Iris pigment epithelial cell (primary cell): Measurements from ENCODE around the gene RPL6.
"Not testable (repeated sequence)": the region's sequence is repeated elsewhere in the genome, so short reads cannot be mapped to it uniquely, and the experiment has no call there.

Source experiments
- DNase-seq: peaks from one replicate; pipeline ENCODE4 v3.0.0-alpha.2; 2011; ENCODE audit warnings: low read depth

The RPL6 gene

DNA sequence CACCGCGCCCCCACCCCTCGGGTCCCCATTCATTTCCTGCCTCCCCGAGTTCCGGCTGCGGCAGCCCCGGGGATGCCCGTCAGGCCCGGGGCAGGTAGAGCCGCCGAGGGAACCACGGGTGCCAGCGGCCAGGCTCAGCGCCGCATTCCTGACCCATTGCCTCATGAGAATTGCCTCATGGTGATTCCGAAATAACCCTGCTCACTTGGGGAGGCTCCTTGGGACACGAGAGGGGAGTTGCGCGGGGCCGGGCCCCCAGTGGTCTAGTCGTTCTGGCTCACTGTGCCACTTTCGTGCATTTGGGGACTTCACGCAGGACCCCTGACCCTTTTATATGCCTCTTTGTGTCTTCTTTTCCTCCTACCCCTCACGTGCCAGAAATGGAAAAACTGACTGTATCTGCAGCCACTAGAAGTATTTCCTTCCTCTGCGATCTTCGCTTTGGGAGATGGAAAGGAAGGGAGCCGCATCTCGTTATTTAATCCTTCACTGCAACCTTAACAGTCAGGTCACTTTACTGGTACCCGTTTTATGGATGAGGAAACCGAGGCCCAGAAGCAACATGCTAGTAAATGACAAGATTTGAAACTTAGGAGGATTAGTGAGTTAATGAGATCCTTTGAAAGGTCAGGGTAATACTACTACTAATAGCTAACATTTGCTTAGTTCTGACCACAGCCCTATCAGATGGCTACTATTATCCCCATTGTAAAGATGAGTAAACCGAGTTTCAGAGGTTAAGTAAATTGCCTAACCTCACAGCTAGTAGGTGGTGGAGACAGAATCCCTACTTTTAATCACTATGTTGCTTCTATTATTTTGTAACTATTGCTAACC lies 10.1 kb upstream of the RPL6 start:
- DNase-seq, result peak; percentile 86

DNA sequence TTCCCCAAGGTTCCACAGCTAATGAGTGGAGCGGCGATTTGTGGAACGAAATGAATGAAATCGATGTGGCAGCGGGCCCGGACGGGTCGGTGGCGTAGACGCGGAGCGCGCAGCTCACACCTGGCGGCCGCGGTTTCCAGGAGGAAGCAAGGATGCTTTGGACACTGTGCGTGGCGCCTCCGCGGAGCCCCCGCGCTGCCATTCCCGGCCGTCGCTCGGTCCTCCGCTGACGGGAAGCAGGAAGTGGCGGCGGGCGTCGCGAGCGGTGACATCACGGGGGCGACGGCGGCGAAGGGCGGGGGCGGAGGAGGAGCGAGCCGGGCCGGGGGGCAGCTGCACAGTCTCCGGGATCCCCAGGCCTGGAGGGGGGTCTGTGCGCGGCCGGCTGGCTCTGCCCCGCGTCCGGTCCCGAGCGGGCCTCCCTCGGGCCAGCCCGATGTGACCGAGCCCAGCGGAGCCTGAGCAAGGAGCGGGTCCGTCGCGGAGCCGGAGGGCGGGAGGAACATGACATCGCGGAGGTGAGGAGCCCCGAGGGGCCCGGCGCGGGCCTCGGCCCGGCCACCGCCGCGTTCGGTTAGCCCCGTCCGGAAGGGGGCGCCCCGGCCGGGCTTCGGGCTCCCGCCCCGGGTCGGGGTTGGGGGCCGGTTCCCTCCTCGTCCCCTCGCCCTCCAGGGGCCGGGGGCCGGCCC lies 9.3 kb upstream of the RPL6 start, which contains the start of gene PTPN11:
TSS of gene PTPN11 (plus strand) at position 340 of the 689 bp plus-strand sequence. CDS start at position 505, 165 bp downstream.
- DNase-seq, result peak; percentile 85

DNA sequence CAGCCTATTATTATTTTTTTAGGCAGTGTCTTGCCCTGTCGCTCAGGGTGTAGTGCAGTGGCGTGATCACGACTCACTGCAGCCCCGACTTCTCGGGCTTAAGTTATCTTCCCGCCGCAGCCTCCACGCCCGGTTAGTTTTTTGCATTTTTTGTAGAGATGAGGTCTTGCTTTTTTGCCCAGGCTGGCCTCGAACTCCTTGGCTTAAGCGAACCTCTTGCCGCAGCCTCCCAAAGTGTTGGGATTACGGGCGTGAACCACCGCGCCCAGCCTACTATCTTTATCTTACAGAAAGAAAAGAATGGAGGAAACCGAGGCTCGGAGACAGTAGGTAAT lies 8.8 kb upstream of the RPL6 start:
- no peak for DNase-seq

DNA sequence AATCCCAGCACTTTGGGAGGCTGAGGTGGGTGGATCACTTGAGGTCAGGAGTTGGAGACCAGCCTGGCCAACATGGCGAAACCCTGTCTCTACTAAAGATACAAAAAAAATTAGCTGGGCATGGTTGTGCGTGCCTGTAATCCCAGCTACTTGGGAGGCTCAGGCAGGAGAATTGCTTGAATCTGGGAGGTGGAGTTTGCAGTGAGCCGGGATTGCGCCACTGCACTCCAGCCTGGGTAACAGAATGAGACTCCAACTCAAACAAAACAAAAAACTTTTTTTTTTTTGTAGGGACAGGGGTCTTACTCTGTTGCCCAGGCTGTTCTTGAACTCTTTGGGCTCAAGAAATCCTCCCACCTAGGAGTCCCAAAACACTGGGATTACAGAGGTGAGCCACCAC lies 6.1 kb upstream of the RPL6 start:
- not testable (repeated sequence) for DNase-seq

DNA sequence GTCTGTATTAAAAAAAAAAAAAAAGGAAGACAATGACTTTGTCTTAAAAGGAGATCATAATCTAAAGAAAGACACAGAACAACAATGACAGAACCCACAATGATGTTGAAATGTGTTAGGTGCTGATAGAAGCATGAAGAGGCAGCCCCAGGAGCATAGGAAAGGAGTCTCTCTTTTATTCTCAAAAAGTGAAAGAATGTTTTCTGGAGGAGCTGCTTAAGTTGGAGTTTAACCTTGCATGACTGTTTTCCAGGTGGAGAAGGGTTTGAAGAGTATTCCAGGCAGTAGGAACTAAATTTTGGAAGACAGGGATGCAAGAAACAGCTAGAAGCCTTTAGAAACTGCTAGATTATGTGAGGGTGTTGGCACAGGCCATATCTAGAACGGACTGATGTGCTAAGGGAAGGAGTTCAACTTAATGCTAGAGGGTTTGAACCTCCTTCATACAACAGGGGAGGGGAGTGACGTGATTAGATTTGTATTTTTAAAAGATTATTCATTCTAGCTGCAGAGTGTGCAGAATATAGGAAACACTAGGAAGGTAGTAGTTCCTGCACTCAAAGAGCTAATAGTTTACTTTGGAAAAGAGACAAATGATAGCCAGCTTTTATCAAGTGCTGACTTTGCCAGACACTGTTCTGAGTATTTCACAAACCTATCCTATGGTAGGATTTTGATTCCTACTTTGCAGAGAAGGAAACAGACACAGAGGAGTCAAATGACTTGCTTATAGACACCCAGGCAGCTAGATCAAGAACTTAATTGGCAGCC lies 4.6 kb upstream of the RPL6 start:
- DNase-seq, result no peak

DNA sequence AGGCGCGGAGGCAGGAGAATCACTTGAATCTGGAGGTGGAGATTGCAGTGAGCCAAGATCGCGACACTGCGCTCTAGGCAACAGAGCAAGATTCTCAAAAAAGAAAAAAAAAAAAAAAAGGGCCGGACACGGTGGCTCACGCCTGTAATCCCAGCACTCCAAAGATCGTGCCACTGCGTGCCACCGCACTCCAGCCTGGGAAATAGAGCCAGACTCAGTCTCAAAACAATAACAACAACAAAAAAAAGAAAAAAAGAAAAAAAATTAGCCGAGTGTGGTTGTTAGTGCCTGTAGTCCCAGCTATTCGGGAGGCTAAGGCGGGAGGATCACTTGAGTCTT lies 470 bp upstream of the RPL6 start:
- DNase-seq, result no peak

DNA sequence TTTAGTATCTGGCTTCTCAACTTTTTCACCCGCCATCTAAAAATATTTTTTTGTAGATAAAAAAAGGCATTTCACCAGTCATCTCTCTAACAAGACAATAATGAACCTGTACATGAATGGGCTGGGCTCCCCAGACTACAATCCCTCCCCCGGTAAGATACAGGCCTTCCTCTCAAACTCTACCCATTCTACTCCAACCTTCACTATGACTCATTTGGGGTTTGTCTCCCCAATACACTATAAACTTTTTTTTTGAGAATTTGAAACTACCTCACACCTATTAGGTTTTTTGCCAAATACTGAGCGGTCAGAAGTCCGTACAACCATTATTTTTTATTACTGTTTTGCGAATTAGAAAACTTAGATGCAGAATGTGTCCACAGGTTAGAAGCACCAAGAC lies 784 bp downstream of the RPL6 start:
- DNase-seq, result no peak

DNA sequence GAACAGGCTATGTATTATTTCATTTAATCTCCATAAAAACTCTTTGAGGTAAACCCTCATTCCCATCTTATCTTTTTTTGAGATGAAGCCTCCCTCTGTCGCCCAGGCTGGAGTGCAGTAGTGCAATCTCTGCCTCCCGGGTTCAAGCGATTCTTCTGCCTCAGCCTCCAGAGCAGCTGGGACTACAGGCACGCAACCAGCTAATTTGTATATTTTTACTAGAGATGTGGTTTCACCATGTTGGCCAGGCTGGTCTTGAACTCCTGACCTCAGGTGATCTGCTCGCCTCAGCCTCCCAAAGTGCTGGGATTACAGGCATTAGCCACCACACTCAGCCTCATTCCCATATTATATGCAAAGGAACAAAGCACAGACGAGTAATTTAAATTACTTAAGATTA lies 1.7 kb downstream of the RPL6 start:
- not testable (repeated sequence) for DNase-seq

DNA sequence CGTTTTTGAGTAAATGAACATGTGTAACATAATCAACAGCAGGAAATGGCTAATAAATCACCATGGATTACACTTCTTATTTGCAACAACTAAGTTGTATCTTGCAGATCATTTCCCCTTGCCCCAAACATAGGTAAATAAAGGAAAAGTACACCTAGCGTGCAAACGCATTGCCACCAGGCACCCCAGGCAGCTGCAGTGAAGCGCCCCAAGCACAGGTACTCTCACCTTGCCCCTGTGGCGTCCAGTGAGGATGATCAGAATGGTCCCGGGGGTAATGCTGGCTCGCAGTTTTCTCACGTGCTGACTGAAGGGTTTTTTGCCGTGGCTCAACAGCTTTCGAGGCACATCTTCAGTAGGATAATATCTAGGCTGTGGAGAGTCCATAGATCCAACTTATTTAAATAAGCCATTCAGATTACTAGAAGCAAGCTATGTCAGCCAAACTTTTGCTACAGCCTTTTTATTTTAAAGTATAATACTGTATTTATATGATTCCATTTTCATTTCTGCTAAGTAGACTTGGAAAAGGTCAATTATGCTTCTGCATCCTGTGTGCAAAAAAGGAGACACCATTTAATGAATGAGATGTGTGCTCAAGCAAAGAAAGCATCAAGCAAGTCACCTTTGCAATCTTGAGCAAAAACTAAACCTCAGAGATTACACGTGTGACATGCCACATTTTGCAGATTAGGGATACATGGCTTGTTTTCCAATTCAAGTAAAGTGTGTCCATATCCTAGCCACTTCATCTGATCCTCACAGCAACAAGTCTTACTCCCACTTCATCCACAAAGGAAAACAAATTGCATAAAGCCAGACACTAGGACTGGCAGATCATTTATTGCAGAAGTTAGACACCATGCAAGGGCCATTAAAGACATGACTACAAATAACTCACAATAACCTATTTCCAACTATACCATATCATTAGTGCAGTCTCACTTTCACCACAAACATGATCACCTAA lies 2.6 kb downstream of the RPL6 start:
- no peak for DNase-seq

DNA sequence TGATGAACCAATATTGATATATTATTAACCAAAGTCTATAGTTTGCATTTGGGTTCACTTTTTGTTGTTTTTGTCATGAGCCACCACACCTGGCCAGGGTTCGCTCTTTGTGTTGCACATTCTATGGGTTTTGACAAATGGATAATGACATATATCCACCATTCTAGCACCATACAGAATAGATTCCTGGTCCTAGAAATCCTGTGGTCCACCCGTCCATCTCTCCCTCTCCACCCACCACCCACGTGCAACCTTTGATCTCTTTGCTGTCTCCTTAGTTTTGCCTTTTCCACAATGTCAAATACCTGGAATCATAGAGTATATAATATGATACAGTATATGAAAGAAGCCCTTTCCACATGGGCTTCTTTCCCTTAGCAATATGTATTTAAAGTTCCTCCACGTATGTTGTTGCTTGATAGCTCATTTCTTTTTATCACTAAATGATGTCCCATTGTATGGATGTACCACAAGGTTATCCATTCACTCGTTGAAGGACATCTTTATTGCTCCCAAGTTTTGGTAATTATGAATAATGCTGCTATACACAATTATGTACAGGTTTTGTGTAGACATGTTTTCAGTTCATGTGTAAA lies 7.4 kb downstream of the RPL6 start:
- no peak for DNase-seq

DNA sequence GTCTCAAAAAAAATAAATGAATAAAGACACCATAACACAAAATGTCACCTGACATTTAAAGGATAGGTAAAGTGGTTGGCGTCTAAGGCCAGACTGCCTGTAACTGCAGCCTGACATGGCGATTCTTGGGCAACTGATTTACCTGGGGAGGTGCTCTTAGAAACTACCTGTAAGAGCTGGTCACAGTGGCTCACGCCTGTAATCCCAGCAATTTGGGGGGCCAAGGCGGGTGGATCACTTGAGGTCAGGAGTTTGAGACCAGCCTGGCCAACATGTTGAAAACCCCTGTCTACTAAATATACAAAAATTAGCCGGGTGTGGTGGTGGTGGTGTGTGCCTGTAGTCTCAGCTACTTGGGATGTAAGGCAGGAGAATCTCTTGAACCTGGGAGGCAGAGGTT lies 8.4 kb downstream of the RPL6 start:
- DNase-seq, result no peak

DNA sequence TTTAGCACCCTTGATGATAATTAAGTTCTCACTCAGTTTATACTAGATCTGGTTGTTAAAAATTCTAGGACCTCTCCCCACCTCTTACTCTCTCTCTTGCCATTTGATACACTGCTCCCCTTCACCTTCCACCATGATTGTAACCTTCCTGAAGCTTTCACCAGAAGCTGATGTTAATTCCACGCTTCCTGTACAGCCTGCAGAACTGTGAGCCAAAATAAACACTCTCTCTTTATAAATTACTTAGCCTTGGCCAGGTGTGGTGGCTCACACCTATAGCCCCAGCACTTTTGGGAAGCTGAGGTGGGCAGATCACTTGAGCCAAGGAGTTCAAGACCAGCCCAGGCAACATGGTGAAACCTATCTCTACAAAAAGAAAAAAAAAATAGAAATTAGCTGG lies 16.1 kb downstream of the RPL6 start:
- no peak for DNase-seq

DNA sequence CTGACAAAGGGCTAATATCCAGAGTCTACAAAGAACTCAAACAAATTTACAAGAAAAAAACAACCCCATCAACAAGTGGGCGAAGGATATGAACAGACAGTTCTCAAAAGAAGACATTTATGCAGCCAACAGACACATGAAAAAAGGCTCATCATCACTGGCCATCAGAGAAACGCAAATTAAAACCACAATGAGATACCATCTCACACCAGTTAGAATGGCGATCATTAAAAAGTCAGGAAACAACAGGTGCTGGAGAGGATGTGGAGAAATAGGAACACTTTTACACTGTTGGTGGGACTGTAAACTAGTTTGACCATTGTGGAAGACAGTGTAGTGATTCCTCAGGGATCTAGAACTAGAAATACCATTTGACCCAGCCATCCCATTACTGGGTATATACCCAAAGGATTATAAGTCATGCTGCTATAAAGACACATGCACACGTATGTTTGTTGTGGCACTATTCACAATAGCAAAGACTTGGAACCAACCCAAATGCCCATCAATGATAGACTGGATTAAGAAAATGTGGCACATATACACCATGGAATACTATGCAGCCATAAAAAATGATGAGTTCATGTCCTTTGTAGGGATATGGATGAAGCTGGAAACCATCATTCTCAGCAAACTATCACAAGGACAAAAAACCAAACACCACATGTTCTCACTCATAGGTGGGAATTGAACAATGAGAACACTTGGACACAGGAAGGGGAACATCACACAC lies 19.3 kb downstream of the RPL6 start:
- not testable (repeated sequence) for DNase-seq

DNA sequence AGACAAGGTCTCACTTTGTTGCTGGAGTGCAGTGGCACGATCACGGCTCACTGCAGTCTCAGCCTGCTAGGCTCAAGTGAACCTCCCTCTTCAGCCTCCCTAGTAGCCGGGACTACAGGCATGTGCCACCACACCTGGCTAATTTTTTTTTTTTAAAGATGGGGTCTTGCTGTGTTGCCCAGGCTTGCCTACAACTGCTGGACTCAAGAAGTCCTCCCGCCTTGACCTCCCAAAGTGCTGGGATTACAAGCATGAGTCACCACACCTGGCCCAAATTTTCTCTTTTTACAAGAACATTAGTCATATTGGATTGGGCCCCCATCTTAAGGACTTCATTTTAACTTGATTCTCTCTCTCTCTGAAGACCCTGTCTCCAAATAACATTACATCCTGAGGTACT lies 20.2 kb downstream of the RPL6 start:
- no peak for DNase-seq

DNA sequence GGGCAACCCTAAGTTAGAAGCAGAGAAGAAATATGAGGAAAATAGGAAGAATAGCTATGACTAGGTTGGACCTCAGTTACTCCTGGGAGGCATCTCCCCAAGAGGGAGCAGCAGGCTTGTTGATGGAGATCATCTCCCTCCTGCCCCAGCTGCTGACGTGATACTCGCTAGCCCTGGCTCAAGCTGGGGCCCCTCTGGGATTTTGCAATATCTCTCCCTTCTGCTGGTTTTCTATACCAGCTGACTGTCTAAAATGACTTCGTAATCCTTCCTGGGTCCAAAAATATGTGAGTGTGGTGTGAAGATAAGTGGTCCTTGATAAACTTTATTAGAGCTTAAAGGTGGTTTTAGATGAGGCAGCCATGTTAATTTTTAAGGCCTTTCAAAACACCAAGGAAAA lies 22.7 kb downstream of the RPL6 start:
- DNase-seq, result peak; percentile 91

DNA sequence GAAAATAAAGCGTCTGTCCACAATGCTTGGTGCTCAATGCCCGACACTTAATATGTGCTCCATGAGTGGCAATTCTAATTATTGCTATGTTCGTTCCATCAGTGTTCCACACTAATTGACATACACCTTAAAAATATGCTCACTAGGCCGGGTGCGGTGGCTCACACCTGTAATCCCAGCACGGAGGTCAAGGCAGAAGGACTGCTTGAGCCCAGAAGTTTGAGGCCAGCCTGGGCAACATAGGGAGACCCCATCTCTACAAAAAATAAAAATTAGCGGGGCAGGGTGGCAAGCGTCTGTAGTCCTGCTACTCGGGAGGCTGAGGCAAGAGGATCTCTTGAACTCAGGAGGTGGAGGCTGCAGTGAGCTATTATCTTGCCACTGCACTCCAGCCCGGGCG lies 26.5 kb downstream of the RPL6 start:
- DNase-seq, result no peak

DNA sequence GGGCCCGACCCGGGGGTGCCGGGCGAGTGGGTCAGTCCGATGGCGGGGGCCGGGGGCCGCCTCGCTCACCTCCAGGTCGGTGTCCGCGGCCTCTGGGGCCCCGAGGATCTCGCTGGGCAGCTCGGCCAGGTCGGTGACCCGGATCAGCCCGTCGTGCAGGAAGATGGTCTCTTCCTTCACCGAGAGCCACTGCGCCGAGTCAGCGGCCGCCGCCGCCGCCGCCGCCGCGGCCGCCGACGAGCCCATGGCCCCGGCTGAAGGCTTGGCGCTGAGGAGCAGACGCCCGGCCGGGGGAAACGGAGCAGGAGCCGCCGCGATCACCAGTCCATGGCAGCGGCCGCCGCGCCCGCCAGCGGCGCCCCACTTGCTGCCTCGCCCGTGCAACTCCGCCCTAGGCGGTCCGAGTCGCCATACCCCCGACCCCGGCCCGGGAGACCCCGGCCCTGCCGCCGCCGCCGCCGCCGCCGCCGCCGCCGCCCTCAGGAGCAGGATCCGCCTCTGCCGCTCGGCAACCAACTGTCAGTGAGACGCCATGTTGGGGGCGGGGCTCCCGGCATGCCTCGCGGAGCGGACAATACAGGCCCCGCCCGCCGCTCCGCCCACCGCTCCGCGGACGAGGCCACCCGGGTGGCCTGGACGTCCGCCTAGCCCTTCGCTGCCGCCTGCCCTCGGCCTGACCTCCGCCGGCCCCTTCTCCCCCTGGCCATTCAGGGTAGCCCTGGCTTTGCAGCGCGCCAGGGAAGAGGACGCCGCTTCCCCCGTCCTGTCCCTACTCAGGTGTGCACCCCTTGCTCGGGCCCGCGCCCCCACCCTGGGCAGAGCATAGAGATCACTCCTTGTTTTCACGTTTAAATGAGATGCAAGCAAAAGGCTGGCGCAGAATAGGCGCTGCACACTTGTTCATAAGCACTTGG lies 27.3 kb downstream of the RPL6 start, which contains the start of gene HECTD4:
TSS of gene HECTD4 (minus strand) at position 549 of the 914 bp plus-strand sequence. CDS start at position 246, 303 bp downstream.
- DNase-seq, result peak; percentile 83

DNA sequence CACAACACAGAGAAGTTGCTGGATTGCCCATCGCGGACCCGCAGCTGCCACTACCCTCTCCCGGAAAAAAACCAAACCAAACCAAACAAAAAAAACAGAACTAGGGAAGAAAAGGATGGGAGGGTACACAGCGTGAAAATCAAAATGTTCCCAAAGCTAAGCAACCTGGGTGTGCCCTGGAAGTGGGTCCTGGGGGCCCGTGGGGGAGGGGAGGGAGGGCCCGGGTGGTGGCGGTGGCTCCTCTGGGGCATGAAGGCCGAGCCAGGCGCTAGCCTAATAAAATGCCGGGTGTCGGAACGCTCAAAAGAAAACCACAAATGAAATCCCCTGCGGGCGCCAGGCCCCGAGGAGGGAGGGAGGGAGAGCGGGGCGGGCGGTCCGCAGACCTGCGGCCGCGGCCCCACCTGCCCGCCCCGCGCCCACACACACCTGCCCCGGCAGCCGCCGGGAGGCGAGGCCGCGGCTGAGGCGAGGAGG lies 28.0 kb downstream of the RPL6 start:
- DNase-seq, result no peak
